HCT116 (cell line): ENCODE data around the gene MIDN. TPM values are rescaled to one million over a fixed set of nuclear protein-coding genes. Genes with fewer than 3 reads are reported as not detected.

ENCODE experiments used
- ATAC-seq: fragments of 200-7000 bp; cut with Tn5 transposase; 2 replicates; pipeline ENCODE4 v1.9.1; 2020; ENCODE audit warnings: mild to moderate bottlenecking, moderate library complexity
- BruUV-seq: library from RNA; stranded (reverse); fragments of 400-500 nt; replicated peaks from 2 replicates; lab custom pipeline; 2021; lab: Mats Ljungman, UMichigan
- CTCF ChIA-PET: fragments of 300-600 bp; sonication (Branson Sonifier 250); formaldehyde crosslinking; loops from one replicate; lab custom pipeline; 2021; ENCODE audit warnings: antibody characterized with exemption; lab: Charles Lee
- POLR2A ChIA-PET: fragments of 300-600, 350-600 bp; sonication (Branson Sonifier 250); formaldehyde crosslinking; loops from one replicate; lab custom pipeline; 2021; ENCODE audit warnings: antibody characterized with exemption; lab: Charles Lee
- RAD21 ChIA-PET, 2 experiments: fragments of 300-600 bp; sonication (Branson Sonifier 250); formaldehyde crosslinking; loops; one replicate each; lab custom pipeline; 2023; ENCODE audit warnings: low total read pairs in 2 of 2; ENCODE audit not compliant: uncharacterized antibody in 2 of 2, unreplicated experiment in 2 of 2, low non-redundant PET in 1 of 2; lab: Charles Lee
- DNase-seq: peaks from one replicate; pipeline ENCODE4 v3.0.0-alpha.2; 2010; ENCODE audit warnings: low read depth, low spot score
- H2AFZ ChIP-seq: fragments of 200-600 bp; shearing (Covaris generic), sonication (generic); 2 replicates; pipeline ENCODE4 v1.6.1; 2017; ENCODE audit warnings: low read depth, mixed run types, mixed read lengths, antibody characterized with exemption, low read length; ENCODE audit not compliant: poor library complexity, severe bottlenecking
- H3K27ac ChIP-seq: 2 replicates; pipeline ENCODE4 v1.5.1; 2012; ENCODE audit warnings: low read depth, low read length
- H3K27me3 ChIP-seq: fragments of 200-600 bp; sonication (generic); 2 replicates; pipeline ENCODE4 v1.6.1; 2016; ENCODE audit warnings: mixed run types, low read length, mixed read lengths; ENCODE audit not compliant: insufficient read depth
- H3K36me3 ChIP-seq, 2 experiments: fragments of 200-500 bp in 1 of 2; fragments of 200-600 bp in 1 of 2; sonication (Bioruptor generic) in 1 of 2; sonication (generic) in 1 of 2; 2 replicates each; pipeline versions ENCODE4 v1.5.1 to v1.6.1; 2014 to 2016; ENCODE audit warnings: low read length in 2 of 2, inconsistent platforms in 1 of 2, mixed read lengths in 1 of 2, mixed run types in 1 of 2; ENCODE audit not compliant: insufficient read depth in 2 of 2, control insufficient read depth in 1 of 2
- H3K4me1 ChIP-seq, 2 experiments: fragments of 200-600 bp in 1 of 2; sonication (generic) in 1 of 2; 2 replicates each; pipeline versions ENCODE4 v1.5.1 to v1.6.1; 2012 to 2017; ENCODE audit warnings: low read length in 2 of 2, inconsistent platforms in 1 of 2, mild to moderate bottlenecking in 1 of 2, mixed read lengths in 1 of 2, mixed run types in 1 of 2, moderate library complexity in 1 of 2; ENCODE audit not compliant: insufficient read depth in 2 of 2, control insufficient read depth in 1 of 2
- H3K4me2 ChIP-seq: fragments of 200-600 bp; sonication (generic); 2 replicates; pipeline ENCODE4 v1.6.1; 2017; ENCODE audit warnings: mixed run types, low read length, mixed read lengths
- H3K4me3 ChIP-seq, 2 experiments: fragments of 200-600 bp in 1 of 2; sonication (generic) in 1 of 2; replicated peaks in 1 of 2; 2 replicates each; pipeline ENCODE4 v1.5.1; 2011 to 2016; ENCODE audit warnings: low read length in 2 of 2, control low read depth in 1 of 2, low read depth in 1 of 2, mild to moderate bottlenecking in 1 of 2, mixed read lengths in 1 of 2, mixed run types in 1 of 2
- H3K79me2 ChIP-seq: fragments of 200-600 bp; sonication (generic); 2 replicates; pipeline ENCODE4 v1.6.1; 2017; ENCODE audit warnings: mild to moderate bottlenecking, mixed run types, low read length, moderate library complexity, mixed read lengths; ENCODE audit not compliant: insufficient read depth
- H3K9ac ChIP-seq: fragments of 200-600 bp; sonication (generic); 2 replicates; pipeline ENCODE4 v1.6.1; 2016; ENCODE audit warnings: low read length, mixed read lengths
- H3K9me2 ChIP-seq: fragments of 200-600 bp; sonication (generic), shearing (Covaris generic); 2 replicates; pipeline ENCODE4 v1.6.1; 2017; ENCODE audit warnings: mixed run types, mild to moderate bottlenecking, moderate library complexity; ENCODE audit not compliant: insufficient read depth
- H3K9me3 ChIP-seq, 2 experiments: fragments of 200-500 bp in 1 of 2; fragments of 200-600 bp in 1 of 2; sonication (Bioruptor generic) in 1 of 2; sonication (generic) in 1 of 2; 2 replicates each; pipeline ENCODE4 v1.6.1; 2014 to 2017; ENCODE audit warnings: low read length in 2 of 2, mixed read lengths in 2 of 2, inconsistent platforms in 1 of 2, low read depth in 1 of 2, mild to moderate bottlenecking in 1 of 2, mixed run types in 1 of 2, moderate library complexity in 1 of 2; ENCODE audit not compliant: control insufficient read depth in 1 of 2, insufficient read depth in 1 of 2
- H4K20me1 ChIP-seq: fragments of 200-600 bp; sonication (generic), shearing (Covaris generic); 2 replicates; pipeline ENCODE4 v1.6.1; 2017; ENCODE audit warnings: mixed run types, mild to moderate bottlenecking, moderate library complexity; ENCODE audit not compliant: insufficient read depth
- CEBPB ChIP-seq: IDR thresholded peaks from 2 replicates; pipeline ENCODE4 v1.6.1; 2012; ENCODE audit warnings: low read depth
- FOSL1 ChIP-seq: IDR thresholded peaks from 2 replicates; pipeline ENCODE4 v1.6.1; 2012; ENCODE audit warnings: low read depth
- POLR2A ChIP-seq: IDR thresholded peaks from 2 replicates; pipeline ENCODE4 v1.7.0; 2011; ENCODE audit warnings: borderline replicate concordance; ENCODE audit not compliant: insufficient read depth, insufficient read length; ENCODE audit errors: extremely low read depth
- SIN3A ChIP-seq: IDR thresholded peaks from 2 replicates; pipeline ENCODE4 v1.6.1; 2012; ENCODE audit warnings: low read depth
- TCF7L2 ChIP-seq: IDR thresholded peaks from 2 replicates; pipeline ENCODE4 v1.7.0; 2011; ENCODE audit warnings: borderline replicate concordance, inconsistent platforms; ENCODE audit not compliant: insufficient read depth, insufficient read length; ENCODE audit errors: extremely low read depth
- ZFX ChIP-seq: fragments of 450-650 bp; IDR thresholded peaks from 2 replicates; pipeline ENCODE4 v1.6.1; 2017
- intact Hi-C: fragments of 100-400 bp; cut with micrococcal nuclease; formaldehyde crosslinking; loops from 2 replicates; pipeline ENCODE4 v1.10.0; 2022
- total RNA-seq: library from RNA; stranded (reverse); gene quantifications from one replicate; pipeline ENCODE4 v1.2.1, GENCODE V29; 2021; ENCODE audit not compliant: unreplicated experiment
- TF ChIP-seq, protein P1 (sequence below): IDR thresholded peaks from 2 replicates; pipeline ENCODE4 v1.6.1; 2012; ENCODE audit warnings: low read depth
- TF ChIP-seq, protein P2 (sequence below): IDR thresholded peaks from 2 replicates; pipeline ENCODE4 v1.6.1; 2011; ENCODE audit warnings: mild to moderate bottlenecking, low read length, moderate library complexity; ENCODE audit not compliant: insufficient replicate concordance; ENCODE audit errors: extremely low read depth
- TF ChIP-seq, protein P3 (sequence below): IDR thresholded peaks from 2 replicates; pipeline ENCODE4 v1.6.1; 2012

MIDN gene
- total RNA-seq, 1 experiment from 2014 or later: 146 TPM

DNA sequence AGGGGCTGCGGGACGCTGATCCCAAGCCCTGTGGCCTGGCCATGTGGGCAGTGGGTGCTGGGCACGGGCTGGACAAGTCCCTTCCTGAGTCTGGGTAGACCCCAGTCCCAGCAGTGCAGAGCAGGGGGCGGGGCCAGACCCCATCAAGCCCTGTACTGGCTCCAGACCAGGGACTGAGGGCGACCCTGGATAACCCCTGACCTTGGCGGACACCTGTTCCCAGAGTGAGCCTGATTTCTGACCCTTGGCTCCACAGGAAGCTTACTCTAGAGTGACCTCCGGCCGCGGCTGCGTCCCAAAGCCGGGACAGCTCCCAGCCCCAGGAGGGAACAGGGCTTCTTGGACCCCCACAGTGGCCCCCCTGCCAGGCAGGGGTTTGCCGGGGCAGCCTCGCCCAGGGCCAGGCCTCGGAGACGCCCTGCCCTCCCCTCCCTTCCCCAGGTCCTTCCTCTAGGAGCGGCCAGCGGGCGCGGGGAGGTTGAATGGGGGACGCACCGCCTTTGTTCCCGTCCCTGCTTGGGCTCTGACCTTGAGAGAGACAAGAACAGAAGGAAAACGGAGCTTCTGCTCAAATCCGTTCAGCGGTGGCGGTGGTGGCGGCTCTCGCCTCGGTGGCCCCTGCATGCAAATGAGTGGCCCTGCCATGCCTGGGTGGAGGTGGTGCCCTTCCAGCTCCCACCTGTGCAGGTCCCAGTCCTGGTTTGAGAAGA lies 35.0 kb downstream of the MIDN start:
- TF ChIP-seq, protein P1, sequence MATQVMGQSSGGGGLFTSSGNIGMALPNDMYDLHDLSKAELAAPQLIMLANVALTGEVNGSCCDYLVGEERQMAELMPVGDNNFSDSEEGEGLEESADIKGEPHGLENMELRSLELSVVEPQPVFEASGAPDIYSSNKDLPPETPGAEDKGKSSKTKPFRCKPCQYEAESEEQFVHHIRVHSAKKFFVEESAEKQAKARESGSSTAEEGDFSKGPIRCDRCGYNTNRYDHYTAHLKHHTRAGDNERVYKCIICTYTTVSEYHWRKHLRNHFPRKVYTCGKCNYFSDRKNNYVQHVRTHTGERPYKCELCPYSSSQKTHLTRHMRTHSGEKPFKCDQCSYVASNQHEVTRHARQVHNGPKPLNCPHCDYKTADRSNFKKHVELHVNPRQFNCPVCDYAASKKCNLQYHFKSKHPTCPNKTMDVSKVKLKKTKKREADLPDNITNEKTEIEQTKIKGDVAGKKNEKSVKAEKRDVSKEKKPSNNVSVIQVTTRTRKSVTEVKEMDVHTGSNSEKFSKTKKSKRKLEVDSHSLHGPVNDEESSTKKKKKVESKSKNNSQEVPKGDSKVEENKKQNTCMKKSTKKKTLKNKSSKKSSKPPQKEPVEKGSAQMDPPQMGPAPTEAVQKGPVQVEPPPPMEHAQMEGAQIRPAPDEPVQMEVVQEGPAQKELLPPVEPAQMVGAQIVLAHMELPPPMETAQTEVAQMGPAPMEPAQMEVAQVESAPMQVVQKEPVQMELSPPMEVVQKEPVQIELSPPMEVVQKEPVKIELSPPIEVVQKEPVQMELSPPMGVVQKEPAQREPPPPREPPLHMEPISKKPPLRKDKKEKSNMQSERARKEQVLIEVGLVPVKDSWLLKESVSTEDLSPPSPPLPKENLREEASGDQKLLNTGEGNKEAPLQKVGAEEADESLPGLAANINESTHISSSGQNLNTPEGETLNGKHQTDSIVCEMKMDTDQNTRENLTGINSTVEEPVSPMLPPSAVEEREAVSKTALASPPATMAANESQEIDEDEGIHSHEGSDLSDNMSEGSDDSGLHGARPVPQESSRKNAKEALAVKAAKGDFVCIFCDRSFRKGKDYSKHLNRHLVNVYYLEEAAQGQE: no peak
- TF ChIP-seq SIN3A (no peak), TCF7L2 (no peak), POLR2A (no peak), FOSL1 (no peak), CEBPB (no peak), ZFX (no peak)
- TF ChIP-seq, protein P2, sequence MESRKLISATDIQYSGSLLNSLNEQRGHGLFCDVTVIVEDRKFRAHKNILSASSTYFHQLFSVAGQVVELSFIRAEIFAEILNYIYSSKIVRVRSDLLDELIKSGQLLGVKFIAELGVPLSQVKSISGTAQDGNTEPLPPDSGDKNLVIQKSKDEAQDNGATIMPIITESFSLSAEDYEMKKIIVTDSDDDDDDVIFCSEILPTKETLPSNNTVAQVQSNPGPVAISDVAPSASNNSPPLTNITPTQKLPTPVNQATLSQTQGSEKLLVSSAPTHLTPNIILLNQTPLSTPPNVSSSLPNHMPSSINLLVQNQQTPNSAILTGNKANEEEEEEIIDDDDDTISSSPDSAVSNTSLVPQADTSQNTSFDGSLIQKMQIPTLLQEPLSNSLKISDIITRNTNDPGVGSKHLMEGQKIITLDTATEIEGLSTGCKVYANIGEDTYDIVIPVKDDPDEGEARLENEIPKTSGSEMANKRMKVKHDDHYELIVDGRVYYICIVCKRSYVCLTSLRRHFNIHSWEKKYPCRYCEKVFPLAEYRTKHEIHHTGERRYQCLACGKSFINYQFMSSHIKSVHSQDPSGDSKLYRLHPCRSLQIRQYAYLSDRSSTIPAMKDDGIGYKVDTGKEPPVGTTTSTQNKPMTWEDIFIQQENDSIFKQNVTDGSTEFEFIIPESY: no peak
- TF ChIP-seq, protein P3, sequence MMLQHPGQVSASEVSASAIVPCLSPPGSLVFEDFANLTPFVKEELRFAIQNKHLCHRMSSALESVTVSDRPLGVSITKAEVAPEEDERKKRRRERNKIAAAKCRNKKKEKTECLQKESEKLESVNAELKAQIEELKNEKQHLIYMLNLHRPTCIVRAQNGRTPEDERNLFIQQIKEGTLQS: no peak
- Histone ChIP-seq H3K4me1 (peaks cover 5 to 22% of the 10 kb centered on the region in 2 experiments; a peak in 2 of 4 replicates), H3K27me3 (no peaks in the 10 kb centered on the region), H3K9ac (no peak overlapping the region), H3K4me2 (no peak overlapping the region), H3K36me3 (peaks cover 0 to 7% of the 10 kb centered on the region in 2 experiments; a peak in 1 of 4 replicates), H3K79me2 (no peaks in the 10 kb centered on the region; the same call in 1 of the 2 replicates), H2AFZ (no peak overlapping the region), H3K4me3 (no peak overlapping the region), H3K9me3 (no peaks in the 10 kb centered on the region), H3K9me2 (no peaks in the 10 kb centered on the region), H4K20me1 (no peaks in the 10 kb centered on the region), H3K27ac (no peak overlapping the region)
- CTCF ChIA-PET: no interaction called here
- BruUV-seq: no TSS peak
- ATAC-seq: no peak
- POLR2A ChIA-PET: no interaction called here
- RAD21 ChIA-PET: no interaction called here
- intact Hi-C loops: no loop called here
- DNase-seq: no peak
